SU-DHL-6 (cell line): ENCODE measurements around the gene CCL24.
"Not testable (repeated sequence)": the region's sequence is repeated elsewhere in the genome, so short reads cannot be mapped to it uniquely, and the experiment has no call there.

Source experiments
- H2AFZ ChIP-seq: fragments of 200-600 bp; sonication (generic); 2 replicates; pipeline ENCODE4 v1.6.1; 2014; ENCODE audit warnings: low read depth, mild to moderate bottlenecking, moderate library complexity, mixed read lengths, antibody characterized with exemption, low read length; ENCODE audit not compliant: severe bottlenecking
- H3F3A ChIP-seq: fragments of 200-600 bp; shearing (Covaris generic); 2 replicates; pipeline ENCODE4 v1.6.0; 2016; ENCODE audit warnings: antibody characterized with exemption, mild to moderate bottlenecking; ENCODE audit not compliant: insufficient read depth
- H3K27ac ChIP-seq: fragments of 200-600 bp; sonication (generic); 2 replicates; pipeline ENCODE4 v1.5.1; 2016; ENCODE audit warnings: low read depth, mild to moderate bottlenecking, low read length, moderate library complexity, mixed read lengths
- H3K27me3 ChIP-seq: fragments of 200-600 bp; sonication (generic), shearing (Covaris generic); 2 replicates; pipeline ENCODE4 v1.6.0; 2014; ENCODE audit warnings: mild to moderate bottlenecking, low read length
- H3K36me3 ChIP-seq: fragments of 200-600 bp; sonication (generic); 2 replicates; pipeline ENCODE4 v1.6.1; 2014; ENCODE audit warnings: mild to moderate bottlenecking, low read length, mixed read lengths
- H3K4me2 ChIP-seq: fragments of 300-600, 200-600 bp; shearing (Covaris generic), sonication (generic); 2 replicates; pipeline ENCODE4 v1.6.0; 2014; ENCODE audit warnings: low read length, low read depth, mild to moderate bottlenecking; ENCODE audit not compliant: poor library complexity, severe bottlenecking
- H3K4me3 ChIP-seq: fragments of 200-600 bp; sonication (generic); 2 replicates; pipeline ENCODE4 v1.5.1; 2014; ENCODE audit warnings: antibody characterized with exemption, low read length, mild to moderate bottlenecking, mixed read lengths; ENCODE audit not compliant: insufficient read depth, poor library complexity, severe bottlenecking
- H3K79me2 ChIP-seq: fragments of 200-600 bp; sonication (generic); 2 replicates; pipeline ENCODE4 v1.6.1; 2014; ENCODE audit warnings: mild to moderate bottlenecking, low read length, moderate library complexity; ENCODE audit not compliant: insufficient read depth
- H3K9ac ChIP-seq: fragments of 200-600 bp; sonication (generic); 2 replicates; pipeline ENCODE4 v1.7.0; 2014; ENCODE audit warnings: mild to moderate bottlenecking, low read length
- H3K9me2 ChIP-seq: fragments of 200-600 bp; sonication (generic); replicated peaks from 2 replicates; pipeline ENCODE4 v1.6.1; 2014; ENCODE audit warnings: low read length; ENCODE audit not compliant: insufficient read depth
- H3K9me3 ChIP-seq: fragments of 200-600 bp; sonication (generic); 2 replicates; pipeline ENCODE4 v1.6.1; 2014; ENCODE audit warnings: low read length, mixed read lengths; ENCODE audit not compliant: insufficient read depth
- H4K20me1 ChIP-seq: fragments of 200-600 bp; sonication (generic); 2 replicates; pipeline ENCODE4 v1.6.1; 2014; ENCODE audit warnings: low read depth, mild to moderate bottlenecking, antibody characterized with exemption, low read length, moderate library complexity, mixed read lengths
- CTCF ChIP-seq: fragments of 200-600 bp; sonication (generic); IDR thresholded peaks from one replicate; pipeline ENCODE4 v1.5.1; 2017; ENCODE audit warnings: antibody characterized with exemption, mild to moderate bottlenecking, low read length, moderate library complexity; ENCODE audit not compliant: insufficient read depth, poor library complexity, severe bottlenecking
- EZH2phosphoT487 ChIP-seq: fragments of 200-600 bp; sonication (generic), shearing (Covaris generic); conservative IDR thresholded peaks from 2 replicates; pipeline ENCODE4 v1.6.1; 2018; ENCODE audit warnings: mild to moderate bottlenecking, antibody characterized with exemption, low read length, moderate library complexity, mixed read lengths

CCL24 gene

GRCh38 chr7:75856536-75856935 lies 42.9 kb upstream of the CCL24 start:
- H3K9me3 ChIP-seq, result no peaks in the 10 kb centered on the region
- no peak overlapping the region for H3K4me3 ChIP-seq
- H2AFZ ChIP-seq, result no peak overlapping the region
- H3K27me3 ChIP-seq, result no peaks in the 10 kb centered on the region
- no peaks in the 10 kb centered on the region for H3K9me2 ChIP-seq
- H3K36me3 ChIP-seq, result no peaks in the 10 kb centered on the region
- no peaks in the 10 kb centered on the region for H3K79me2 ChIP-seq
- H3K27ac ChIP-seq, result no peak overlapping the region
- H3K9ac ChIP-seq, result no peak overlapping the region
- H3K4me2 ChIP-seq, result no peak overlapping the region
- no peaks in the 10 kb centered on the region for H3F3A ChIP-seq
- TF ChIP-seq EZH2phosphoT487 (no peak), CTCF (no peak)
- H4K20me1 ChIP-seq, result no peaks in the 10 kb centered on the region

GRCh38 chr7:75854813-75855345 lies 41.3 kb upstream of the CCL24 start:
- H3K36me3 ChIP-seq, H3K4me2 ChIP-seq, H3K27ac ChIP-seq, H2AFZ ChIP-seq, H3K9me2 ChIP-seq, H3K4me3 ChIP-seq, H3F3A ChIP-seq, H3K9me3 ChIP-seq, H3K9ac ChIP-seq, H3K79me2 ChIP-seq, H4K20me1 ChIP-seq, H3K27me3 ChIP-seq: not testable (repeated sequence)

DNA sequence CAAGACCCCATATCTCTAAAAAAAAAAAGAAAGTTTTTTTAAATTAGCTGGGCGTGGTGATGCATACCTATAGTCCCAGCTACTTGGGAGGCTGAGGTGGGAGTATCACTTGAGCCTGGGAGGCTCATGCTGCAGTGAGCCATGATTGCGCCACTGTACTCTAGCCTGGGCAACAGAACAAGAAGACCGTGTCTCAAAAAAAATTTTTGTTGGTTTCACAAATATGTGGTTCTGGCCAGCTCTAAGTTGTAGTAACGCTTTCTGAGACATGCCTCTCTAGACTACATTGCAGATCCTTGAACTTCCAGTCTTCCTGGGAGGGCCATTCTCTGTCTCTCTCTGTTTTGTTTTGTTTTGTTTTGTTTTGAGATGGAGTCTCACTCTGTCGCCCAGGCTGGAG lies 40.6 kb upstream of the CCL24 start:
- Histone ChIP-seq H3K27ac (no peak overlapping the region), H3K79me2 (no peaks in the 10 kb centered on the region), H3F3A (no peaks in the 10 kb centered on the region), H3K4me2 (no peak overlapping the region), H2AFZ (no peak overlapping the region), H3K9ac (no peak overlapping the region), H3K9me2 (no peaks in the 10 kb centered on the region), H3K9me3 (no peaks in the 10 kb centered on the region), H3K36me3 (no peaks in the 10 kb centered on the region), H4K20me1 (no peaks in the 10 kb centered on the region), H3K27me3 (no peaks in the 10 kb centered on the region), H3K4me3 (no peak overlapping the region)
- TF ChIP-seq CTCF (no peak), EZH2phosphoT487 (no peak)

- H3K4me3 ChIP-seq, result no peak overlapping the region
- H4K20me1 ChIP-seq, result no peaks in the 10 kb centered on the region
- no peaks in the 10 kb centered on the region for H3K79me2 ChIP-seq
- H2AFZ ChIP-seq, result no peak overlapping the region
- H3K9me3 ChIP-seq, result no peaks in the 10 kb centered on the region
- TF ChIP-seq CTCF (no peak), EZH2phosphoT487 (no peak)
- no peaks in the 10 kb centered on the region for H3K9me2 ChIP-seq
- H3K27ac ChIP-seq, result no peak overlapping the region
- no peaks in the 10 kb centered on the region for H3K36me3 ChIP-seq
- H3K9ac ChIP-seq, result no peak overlapping the region
- H3K27me3 ChIP-seq, result no peaks in the 10 kb centered on the region
- no peaks in the 10 kb centered on the region for H3F3A ChIP-seq
- no peak overlapping the region for H3K4me2 ChIP-seq
Measured at GRCh38 chr7:75850235-75850634, 36.6 kb upstream of the CCL24 start.
